HG02938 (cell line): Measurements from ENCODE around the gene TRIM47.

Experiments used
- ATAC-seq: cut with Tn5 transposase; IDR thresholded peaks from one replicate; pipeline ENCODE4 v1.9.1; 2021; ENCODE audit warnings: mild to moderate bottlenecking, moderate library complexity; ENCODE audit not compliant: unreplicated experiment

The TRIM47 gene

GRCh38 chr17:75834279-75834920, 44.0 kb downstream of the TRIM47 start:
- no peak for ATAC-seq

DNA sequence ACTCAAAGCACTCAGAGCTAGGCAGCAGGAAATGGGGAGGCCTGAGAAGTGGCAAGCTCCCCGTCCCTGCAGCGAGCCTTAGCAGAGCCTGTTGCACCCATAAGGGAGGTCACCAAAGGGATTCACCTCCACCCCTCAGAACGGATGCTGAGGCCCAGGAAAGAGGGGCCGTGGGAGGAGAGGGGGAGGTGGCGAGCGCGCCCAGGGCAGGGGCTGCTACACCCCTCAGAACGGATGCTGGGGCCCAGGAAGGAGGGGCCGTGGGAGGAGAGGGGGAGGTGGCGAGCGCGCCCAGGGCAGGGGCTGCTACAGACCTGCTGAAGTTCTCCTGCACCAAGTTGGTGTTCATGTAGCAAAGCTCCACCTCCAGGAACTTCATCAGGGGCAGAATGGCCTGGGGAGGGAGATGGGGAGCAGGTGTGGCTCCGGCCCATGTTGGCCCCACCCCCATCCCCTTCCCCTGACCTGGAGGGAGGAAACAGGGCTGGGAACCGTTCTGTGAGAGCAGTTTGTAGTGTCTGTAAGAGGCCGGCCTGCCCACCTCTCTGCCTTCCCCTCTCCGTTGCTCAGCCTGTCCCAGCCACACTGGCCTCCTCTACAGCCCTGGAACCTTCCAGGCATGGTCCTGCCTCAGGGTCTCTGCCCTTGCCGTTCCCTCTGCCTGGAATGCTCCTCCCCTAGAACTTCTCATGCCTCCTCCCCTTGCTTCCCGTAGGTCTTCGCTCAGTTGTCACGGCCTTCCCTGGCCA, 45.6 kb downstream of the TRIM47 start:
- no peak for ATAC-seq

DNA sequence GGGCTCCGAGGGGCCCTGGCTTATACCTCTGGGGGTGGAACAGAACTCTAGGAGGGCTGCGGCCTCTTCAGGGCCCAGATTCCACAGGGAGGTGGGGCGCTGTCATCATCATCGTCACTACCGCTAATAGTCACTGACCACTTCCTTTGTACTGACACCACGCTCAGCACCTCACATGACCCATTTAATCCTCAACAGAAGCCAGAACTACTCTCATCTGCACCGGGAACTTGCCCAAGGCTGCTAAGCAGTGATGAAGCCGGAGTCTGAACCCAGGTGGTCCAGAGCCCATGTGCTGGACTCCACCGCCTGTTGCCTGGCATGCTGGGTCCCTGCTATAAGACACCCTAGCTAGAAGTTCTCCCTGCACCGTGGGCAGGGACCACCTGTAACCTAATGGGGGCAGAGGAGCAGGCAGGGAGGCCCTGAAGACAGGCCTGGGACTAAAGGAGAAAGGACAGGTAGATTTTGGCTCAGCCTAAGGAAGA, 46.2 kb downstream of the TRIM47 start:
- ATAC-seq: no peak

DNA sequence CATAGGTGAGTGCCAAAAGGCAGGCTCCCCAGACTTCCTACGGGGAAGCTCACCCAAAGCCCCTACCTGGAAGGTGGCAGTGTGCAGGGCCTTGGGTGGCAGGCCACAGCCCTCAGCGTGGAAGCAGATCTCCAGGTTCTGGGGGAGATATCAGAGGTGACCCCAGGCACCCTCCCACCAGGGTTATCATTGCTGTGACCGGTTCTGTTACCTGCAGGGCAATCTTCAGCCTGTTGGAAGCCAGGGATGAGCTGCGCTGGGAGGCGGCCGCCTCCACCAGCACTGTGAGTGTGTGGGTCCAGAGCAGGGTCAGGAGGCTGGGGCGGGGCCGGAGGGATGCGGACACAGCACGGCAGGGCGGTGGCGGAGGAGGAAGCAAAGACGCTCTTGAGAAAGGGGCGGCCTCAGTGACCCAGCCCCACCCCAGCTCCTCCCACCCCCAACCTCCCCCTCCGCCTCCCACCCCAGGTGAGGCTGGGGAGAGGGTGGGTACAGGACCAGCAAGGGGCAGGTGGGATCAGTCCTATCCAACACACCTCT, 47.3 kb downstream of the TRIM47 start:
- ATAC-seq: no peak

DNA sequence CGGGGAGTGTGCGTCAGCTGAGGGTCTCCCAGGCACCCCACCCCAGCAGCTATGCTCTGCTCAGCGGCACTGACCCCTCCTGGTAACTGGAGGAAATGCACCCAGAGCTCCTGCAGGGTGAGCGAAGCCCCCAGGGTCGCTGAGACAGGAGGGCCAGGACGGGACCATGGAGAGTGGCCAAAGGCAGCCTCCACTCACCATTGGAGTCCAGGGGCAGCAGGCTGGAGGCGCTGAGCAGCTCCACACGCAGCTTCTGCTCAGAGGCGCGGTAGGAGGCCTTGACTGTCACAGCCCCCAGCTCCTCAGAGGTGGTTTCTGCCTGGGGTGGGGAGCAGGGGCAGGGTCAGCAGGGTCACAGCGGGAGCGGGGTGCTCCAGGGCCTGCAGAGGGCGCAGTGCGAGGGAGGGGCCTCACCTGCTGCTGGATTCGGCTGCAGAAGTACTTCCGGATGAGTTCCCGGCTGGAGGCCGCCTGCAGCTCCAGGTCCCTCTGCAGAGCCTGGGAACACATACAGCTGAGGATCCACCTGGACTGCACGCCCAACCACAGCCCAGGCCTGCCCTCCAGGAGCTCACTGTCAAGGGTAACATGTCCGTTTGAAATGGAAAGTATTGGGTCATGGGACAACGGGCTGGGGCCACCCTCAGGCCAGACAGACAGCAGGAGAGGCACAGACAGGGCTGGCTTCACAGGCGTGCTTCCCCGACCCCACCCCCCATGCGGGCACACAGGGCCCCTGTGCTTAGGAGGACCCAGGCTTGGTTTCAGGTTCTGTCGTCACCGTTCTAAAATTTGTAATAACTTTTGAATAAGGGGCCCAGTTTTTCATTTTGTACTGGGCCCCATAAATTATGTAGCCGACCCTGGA, 48.0 kb downstream of the TRIM47 start:
- no peak for ATAC-seq

- no peak for ATAC-seq
These were observed 48.6 kb downstream of the TRIM47 start for GRCh38 chr17:75829747-75830146.

DNA sequence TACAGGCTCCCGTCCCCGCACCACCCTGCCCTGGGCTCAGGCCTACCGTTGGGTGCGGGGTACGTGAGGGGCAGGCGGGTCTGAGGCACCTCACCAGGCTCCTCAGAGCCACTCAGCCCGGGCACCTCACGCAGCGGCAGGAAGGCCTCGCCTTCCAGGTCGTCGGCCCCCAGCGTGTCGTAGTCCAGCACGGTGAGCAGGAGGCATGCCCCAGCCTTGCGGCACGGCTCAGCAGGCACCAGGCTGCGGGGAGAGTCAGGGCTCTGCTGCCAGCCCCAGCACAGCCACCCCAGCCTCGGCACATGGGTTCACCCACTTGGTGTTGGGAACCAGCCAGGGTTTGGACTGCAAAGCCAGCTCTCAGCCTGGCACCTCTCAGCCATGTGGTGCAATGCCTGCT, 49.6 kb downstream of the TRIM47 start:
- no peak for ATAC-seq

GRCh38 chr17:75828076-75828400, 50.3 kb downstream of the TRIM47 start:
- no peak for ATAC-seq

DNA sequence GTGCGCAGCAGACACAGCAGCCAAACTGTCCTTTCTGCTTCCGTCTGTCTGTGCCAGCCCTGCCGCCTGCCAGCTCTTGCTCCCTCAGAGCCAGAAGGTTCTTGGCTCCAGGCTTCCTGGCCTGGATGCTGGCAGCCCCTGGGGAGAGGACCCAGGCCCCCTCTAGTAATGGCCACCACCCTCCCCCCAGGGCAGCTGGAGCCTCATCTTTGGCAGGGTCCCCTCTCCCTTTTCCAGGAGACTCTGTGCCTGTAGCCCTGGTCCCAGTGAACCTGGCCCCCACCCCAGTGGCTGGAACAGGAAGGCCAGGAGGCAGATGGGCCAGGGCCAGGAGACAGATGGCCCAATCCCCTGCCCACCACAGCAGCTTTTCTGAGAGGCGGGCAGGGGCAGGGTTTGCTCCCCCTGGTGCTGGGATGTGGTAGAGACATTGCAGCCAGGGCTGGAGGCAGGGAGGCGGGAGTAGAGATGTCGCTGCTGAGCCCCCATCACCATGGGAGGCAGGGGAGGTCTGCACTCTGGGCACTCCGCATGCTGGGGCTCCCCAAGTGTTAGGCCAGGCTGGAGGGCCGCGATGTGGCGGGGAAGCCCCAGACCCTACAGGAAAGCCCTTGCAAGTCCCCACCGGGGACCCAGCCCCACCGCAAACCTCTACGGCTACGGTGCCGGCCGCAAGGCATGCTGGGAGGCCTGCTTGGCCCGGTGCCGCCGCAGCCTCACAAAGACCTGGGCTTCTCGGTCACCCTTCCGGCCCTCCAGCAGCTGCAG, 50.9 kb downstream of the TRIM47 start:
- no peak for ATAC-seq

GRCh38 chr17:75826561-75827307, 51.6 kb downstream of the TRIM47 start:
- ATAC-seq: no peak

- no peak for ATAC-seq
These were observed 52.5 kb downstream of the TRIM47 start for GRCh38 chr17:75825748-75826370.

- no peak for ATAC-seq
These were observed 53.2 kb downstream of the TRIM47 start for GRCh38 chr17:75825149-75825552.

- ATAC-seq: no peak
These were observed 53.7 kb downstream of the TRIM47 start for GRCh38 chr17:75824666-75825065.
